HFF-Myc (cell line): ENCODE measurements around the gene HECTD3.

ENCODE experiments used
- DNase-seq: peaks from one replicate; pipeline ENCODE4 v3.0.0-alpha.2; 2011; ENCODE audit warnings: low read depth; ENCODE audit errors: extremely low read depth
- H3K4me3 ChIP-seq: replicated peaks from 2 replicates; pipeline ENCODE4 v1.5.1; 2011; ENCODE audit warnings: low read depth, mild to moderate bottlenecking, control low read depth, low read length
- CTCF ChIP-seq: IDR thresholded peaks from 2 replicates; pipeline ENCODE4 v1.5.1; 2012; ENCODE audit warnings: mild to moderate bottlenecking, low read depth, low read length, control low read depth; ENCODE audit errors: missing control alignments

The HECTD3 gene

GRCh38 chr1:45043094-45043493, 32.0 kb upstream of the HECTD3 start:
- TF ChIP-seq CTCF = no peak
- no peak overlapping the region for H3K4me3 ChIP-seq

GRCh38 chr1:45040297-45040696, 29.2 kb upstream of the HECTD3 start:
- no peak for TF ChIP-seq CTCF
- no peak overlapping the region for H3K4me3 ChIP-seq
- DNase-seq = no peak

More at GRCh38 chr1:45043094-45043493, 32.0 kb upstream of the HECTD3 start:
- DNase-seq = no peak

GRCh38 chr1:45038661-45039364, 27.7 kb upstream of the HECTD3 start:
- DNase-seq = no peak
- no peak for TF ChIP-seq CTCF
- no peak overlapping the region for H3K4me3 ChIP-seq

- DNase-seq = no peak
- no peak for TF ChIP-seq CTCF
- no peak overlapping the region for H3K4me3 ChIP-seq
Observed at GRCh38 chr1:45038240-45038639, 27.1 kb upstream of the HECTD3 start.

GRCh38 chr1:45037456-45037855, 26.3 kb upstream of the HECTD3 start:
- TF ChIP-seq CTCF = no peak
- H3K4me3 ChIP-seq = no peak overlapping the region
- no peak for DNase-seq

GRCh38 chr1:45035631-45036301, 24.6 kb upstream of the HECTD3 start:
- no peak for TF ChIP-seq CTCF
- no peak for DNase-seq
- no peak overlapping the region for H3K4me3 ChIP-seq

GRCh38 chr1:45033356-45033755, 22.2 kb upstream of the HECTD3 start:
- no peak for DNase-seq
- H3K4me3 ChIP-seq = no peak overlapping the region
- no peak for TF ChIP-seq CTCF
